T-cell (primary cell): ENCODE results near the gene UPP2. TPM values are rescaled to one million over a fixed set of nuclear protein-coding genes. Genes with fewer than 3 reads are reported as not detected.

ENCODE experiments used
- ATAC-seq, 4 experiments: fragments of 200-7000 bp in 3 of 4; fragments of 150-1000 bp in 1 of 4; cut with Tn5 transposase; replicated peaks in 1 of 4; 1 replicate in 3 of 4; 2 replicates in 1 of 4; pipeline ENCODE4 v1.10.0; 2021; ENCODE audit warnings: moderate library complexity in 3 of 4, mild to moderate bottlenecking in 2 of 4, moderate number of reproducible peaks in 1 of 4
- CTCF ChIA-PET, 2 donors: fragments of 300-600 bp; sonication (Branson Sonifier 250); formaldehyde crosslinking; loops; one replicate each; lab custom pipeline; 2022; ENCODE audit warnings: antibody characterized with exemption in 2 of 2; lab: Charles Lee
- POLR2A ChIA-PET, 2 donors: fragments of 300-600 bp; sonication (Branson Sonifier 250); formaldehyde crosslinking; loops; one replicate each; lab custom pipeline; 2022; ENCODE audit warnings: antibody characterized with exemption in 2 of 2; lab: Charles Lee
- DNase-seq, 35 experiments: peaks; one replicate each; pipeline versions ENCODE4 v3.0.0 to v3.0.0-alpha.2; 2013 to 2023
- H3K27ac ChIP-seq: one replicate; pipeline ENCODE4 v1.5.1; 2013; ENCODE audit warnings: low read length
- H3K27me3 ChIP-seq, 2 experiments: replicated peaks in 1 of 2; 1 replicate in 1 of 2; 2 replicates in 1 of 2; pipeline versions ENCODE4 v1.6.1 to v1.7.0; 2013; ENCODE audit warnings: low read length in 1 of 2, mixed read lengths in 1 of 2; ENCODE audit not compliant: control insufficient read depth in 2 of 2, insufficient read depth in 2 of 2; ENCODE audit errors: extremely low read depth in 1 of 2
- H3K36me3 ChIP-seq, 2 donors: 1 replicate in 1 of 2; 2 replicates in 1 of 2; pipeline versions ENCODE4 v1.6.1 to v1.7.0; 2013; ENCODE audit warnings: low read length in 1 of 2; ENCODE audit not compliant: control insufficient read depth in 2 of 2, insufficient read depth in 1 of 2; ENCODE audit errors: extremely low read depth in 1 of 2
- H3K4me1 ChIP-seq, 2 experiments: 1 replicate in 1 of 2; 2 replicates in 1 of 2; pipeline versions ENCODE4 v1.6.1 to v1.7.0; 2013; ENCODE audit warnings: low read length in 2 of 2, mixed read lengths in 1 of 2; ENCODE audit not compliant: insufficient read depth in 2 of 2, control insufficient read depth in 1 of 2; ENCODE audit errors: extremely low read depth in 1 of 2
- H3K4me3 ChIP-seq, 2 donors: 1 replicate in 1 of 2; 2 replicates in 1 of 2; pipeline versions ENCODE4 v1.5.1 to v1.7.0; 2013; ENCODE audit warnings: mild to moderate bottlenecking in 2 of 2, low read length in 1 of 2, moderate library complexity in 1 of 2; ENCODE audit not compliant: control insufficient read depth in 1 of 2; ENCODE audit errors: extremely low read depth in 1 of 2
- H3K9me3 ChIP-seq: 2 replicates; pipeline ENCODE4 v1.7.0; 2013
- H3K27ac Mint-ChIP-seq, 2 donors: one replicate each; pipeline ENCODE4 v1.8.0; 2020 to 2021; ENCODE audit warnings: mild to moderate bottlenecking in 2 of 2, mixed read lengths in 2 of 2
- H3K27me3 Mint-ChIP-seq, 2 donors: one replicate each; pipeline ENCODE4 v1.8.0; 2021 to 2022; ENCODE audit warnings: mixed read lengths in 2 of 2
- H3K36me3 Mint-ChIP-seq: one replicate; pipeline ENCODE4 v1.8.0; 2021; ENCODE audit warnings: mixed read lengths
- H3K4me1 Mint-ChIP-seq, 3 donors: one replicate each; pipeline ENCODE4 v1.8.0; 2020 to 2022; ENCODE audit warnings: mixed read lengths in 3 of 3, mild to moderate bottlenecking in 1 of 3
- H3K4me3 Mint-ChIP-seq, 3 donors: one replicate each; pipeline ENCODE4 v1.8.0; 2020 to 2022; ENCODE audit warnings: mild to moderate bottlenecking in 3 of 3, mixed read lengths in 3 of 3, moderate library complexity in 3 of 3
- H3K9me3 Mint-ChIP-seq, 3 donors: one replicate each; pipeline ENCODE4 v1.8.0; 2020 to 2022; ENCODE audit warnings: mixed read lengths in 3 of 3
- WGBS: methylation state at CpG from one replicate; pipeline ENCODE4 v1.1.5; 2013; ENCODE audit warnings: missing lambda C conversion rate; ENCODE audit not compliant: insufficient coverage; 5-methylcytosine and 5-hydroxymethylcytosine counted together
- total RNA-seq, 35 experiments: library from RNA in 6 of 35; stranded (reverse) in 6 of 35; fragments of 120-200 nt in 1 of 35; gene quantifications; one replicate each; pipeline versions ENCODE4 v1.2.1 to v1.2.4 and lab custom pipeline; 2013 to 2026

Gene UPP2
- total RNA-seq, 5 donors from 2014 or later (not counting 1 experiment from before 2014, with no cell fraction given) = not detected

DNA sequence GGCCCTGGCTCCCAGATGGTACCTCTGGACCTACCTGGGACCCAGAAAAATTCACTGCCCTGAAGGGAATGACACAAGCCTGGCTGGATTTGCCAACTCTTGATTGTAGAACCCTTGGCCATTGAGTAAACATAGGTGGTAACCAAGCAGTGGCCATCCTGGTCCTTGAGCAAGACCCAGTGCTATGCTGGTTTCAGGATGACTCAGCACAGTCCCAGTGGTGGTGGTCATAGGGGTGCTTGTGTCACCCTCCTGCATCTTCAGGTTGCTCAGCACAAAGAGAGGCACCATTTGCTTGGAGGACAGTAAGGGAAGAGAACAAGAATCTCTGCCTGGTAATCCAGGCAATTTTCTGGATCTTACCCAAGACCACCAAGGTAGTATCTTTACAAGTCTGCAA is 52.9 kb downstream of the UPP2 start:
- H3K36me3 ChIP-seq = no peaks in the 10 kb centered on the region
- ATAC-seq (no peak), DNase-seq (no peak)
- no peak overlapping the region for H3K4me3 ChIP-seq
- no peaks in the 10 kb centered on the region for H3K4me1 Mint-ChIP-seq
- POLR2A ChIA-PET = no interaction called here
- H3K4me1 ChIP-seq = no peaks in the 10 kb centered on the region
- CTCF ChIA-PET = no interaction called here
- H3K27me3 ChIP-seq = peaks cover 0 to 3% of the 10 kb centered on the region in 2 experiments
- H3K27ac ChIP-seq = no peak overlapping the region
- peaks cover 0 to 5% (median 0%) of the 10 kb centered on the region in 3 donors for H3K9me3 Mint-ChIP-seq
- peaks cover 10 to 15% of the 10 kb centered on the region in 2 donors for H3K27me3 Mint-ChIP-seq
- H3K27ac Mint-ChIP-seq = no peak overlapping the region
- H3K9me3 ChIP-seq = no peaks in the 10 kb centered on the region
- no peaks in the 10 kb centered on the region for H3K36me3 Mint-ChIP-seq
- H3K4me3 Mint-ChIP-seq = no peak overlapping the region

DNA sequence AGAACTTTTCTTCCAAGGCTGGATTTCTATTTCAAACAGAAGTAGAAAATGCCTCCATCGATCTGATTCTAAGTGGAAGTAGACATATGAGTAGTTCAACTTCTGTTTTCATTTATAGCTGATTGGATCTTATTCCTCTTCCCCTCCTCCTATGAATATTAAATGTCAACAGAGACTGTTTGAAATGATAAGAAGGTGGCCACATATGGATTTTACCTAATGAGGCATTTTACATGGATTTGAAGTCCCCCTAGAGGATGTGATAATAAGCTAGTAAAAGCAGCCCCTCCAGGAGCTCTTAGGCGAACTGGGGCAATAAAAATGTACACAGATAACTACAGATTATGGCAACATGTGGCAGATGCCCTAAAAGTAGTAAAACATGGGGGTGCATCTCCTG is 71.0 kb downstream of the UPP2 start:
- CTCF ChIA-PET = no interaction called here
- Mint-ChIP-seq H3K4me3 (no peak overlapping the region), H3K27ac (no peak overlapping the region)

DNA sequence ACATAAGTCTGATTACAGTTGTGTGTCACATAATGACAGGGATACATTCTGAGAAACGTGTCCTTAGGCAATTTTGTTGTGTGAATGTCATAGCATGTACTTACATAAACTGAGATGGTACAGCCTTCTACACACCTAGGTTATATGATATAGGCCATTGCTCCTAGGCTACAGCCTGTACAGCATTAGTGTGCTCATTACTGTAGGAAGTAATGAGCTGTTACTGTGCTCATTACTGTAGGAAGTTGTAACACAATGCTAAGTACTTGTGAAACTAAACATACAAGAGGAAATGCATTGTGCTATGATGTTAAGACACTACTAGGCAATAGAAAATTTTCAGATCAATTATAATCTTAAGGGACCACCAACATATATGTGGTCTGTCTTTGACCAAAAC is 72.8 kb downstream of the UPP2 start:
- H3K27me3 Mint-ChIP-seq = peaks cover 19 to 29% of the 10 kb centered on the region in 2 donors
- no peak overlapping the region for H3K4me3 Mint-ChIP-seq
- DNase-seq (no peak), ATAC-seq (no peak)
- H3K9me3 Mint-ChIP-seq = no peaks in the 10 kb centered on the region
- H3K36me3 Mint-ChIP-seq = no peaks in the 10 kb centered on the region
- H3K27ac Mint-ChIP-seq = no peak overlapping the region
- no peaks in the 10 kb centered on the region for H3K4me1 Mint-ChIP-seq
- no peaks in the 10 kb centered on the region for H3K36me3 ChIP-seq
- ChIA-PET CTCF (interaction anchor here (0.6 to 0.7 kb wide), 3 partner anchors 66 to 901 kb away, joined by 3 read pairs; no protein-coding TSS in a partner anchor), POLR2A (no interaction called here)
- no peak overlapping the region for H3K27ac ChIP-seq
- H3K9me3 ChIP-seq = no peaks in the 10 kb centered on the region
- no peak overlapping the region for H3K4me3 ChIP-seq
- WGBS = no CpG with 5 or more reads among the region's 1 CpG
- H3K27me3 ChIP-seq = no peaks in the 10 kb centered on the region
- no peaks in the 10 kb centered on the region for H3K4me1 ChIP-seq

More for the DNA sequence above, 71.0 kb downstream of the UPP2 start:
- H3K36me3 Mint-ChIP-seq = no peaks in the 10 kb centered on the region
- H3K27me3 Mint-ChIP-seq = peaks cover 16 to 24% of the 10 kb centered on the region in 2 donors
- H3K36me3 ChIP-seq = no peaks in the 10 kb centered on the region
- POLR2A ChIA-PET = no interaction called here
- no CpG with 5 or more reads among the region's 2 CpGs for WGBS
- H3K4me1 Mint-ChIP-seq = no peaks in the 10 kb centered on the region
- DNase-seq (no peak), ATAC-seq (no peak)
- H3K4me3 ChIP-seq = no peak overlapping the region
- no peaks in the 10 kb centered on the region for H3K27me3 ChIP-seq
- no peaks in the 10 kb centered on the region for H3K4me1 ChIP-seq
- H3K27ac ChIP-seq = no peak overlapping the region
- no peaks in the 10 kb centered on the region for H3K9me3 ChIP-seq
- H3K9me3 Mint-ChIP-seq = no peaks in the 10 kb centered on the region

DNA sequence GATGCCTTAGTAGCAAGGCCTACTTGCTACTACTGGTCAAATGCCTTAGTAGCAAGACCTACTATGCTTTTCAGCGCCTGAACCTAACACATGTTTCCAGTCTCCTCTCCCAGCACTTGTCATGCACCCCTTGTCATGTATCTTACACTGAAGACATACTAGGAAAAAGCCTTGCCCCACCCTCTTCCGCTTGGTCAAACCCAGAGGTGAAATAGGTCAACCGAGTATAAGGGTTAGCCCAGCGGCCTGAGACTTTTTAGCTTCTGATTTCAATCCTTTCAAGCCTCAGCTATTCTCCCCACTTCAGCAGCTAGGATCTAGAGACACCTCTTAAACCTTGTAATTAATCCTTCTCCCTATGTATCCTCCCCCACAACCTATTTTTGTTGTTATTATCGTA is 73.3 kb downstream of the UPP2 start:
- no peak for DNase-seq
- H3K36me3 ChIP-seq = no peaks in the 10 kb centered on the region
- POLR2A ChIA-PET = no interaction called here
- peaks cover 23 to 29% of the 10 kb centered on the region in 2 donors for H3K27me3 Mint-ChIP-seq
- H3K27me3 ChIP-seq = no peaks in the 10 kb centered on the region
- H3K9me3 Mint-ChIP-seq = no peaks in the 10 kb centered on the region
- H3K27ac Mint-ChIP-seq = no peak overlapping the region
- H3K36me3 Mint-ChIP-seq = no peaks in the 10 kb centered on the region
- no peak for ATAC-seq
- 86% methylated on average over 4 of the region's 5 CpGs for WGBS
- H3K9me3 ChIP-seq = no peaks in the 10 kb centered on the region
- H3K4me3 Mint-ChIP-seq = no peak overlapping the region
- no peak overlapping the region for H3K27ac ChIP-seq
- no peaks in the 10 kb centered on the region for H3K4me1 ChIP-seq
- CTCF ChIA-PET = interaction anchor here (0.6 kb wide), 2 partner anchors 573 to 902 kb away, joined by 3 read pairs; no protein-coding TSS in a partner anchor
- H3K4me3 ChIP-seq = no peak overlapping the region
- H3K4me1 Mint-ChIP-seq = no peaks in the 10 kb centered on the region

DNA sequence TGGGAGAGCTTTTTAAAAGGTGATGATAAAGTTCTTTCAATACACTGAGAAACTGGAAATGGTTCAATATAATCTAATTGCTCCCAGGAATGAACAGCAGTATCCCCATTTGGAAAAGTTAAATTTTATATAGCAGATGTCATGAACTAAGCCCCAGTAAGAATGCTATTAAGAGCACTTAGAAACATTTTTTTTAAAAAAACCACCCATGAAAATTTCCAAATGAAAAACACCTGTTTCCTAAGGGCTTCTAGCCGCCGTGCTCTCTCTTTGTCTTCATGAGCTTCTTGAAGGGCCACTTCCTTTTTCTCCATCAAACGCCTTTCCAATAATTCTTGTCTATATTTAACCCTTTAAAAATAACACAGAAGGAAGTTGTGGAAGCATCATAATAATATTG is 77.0 kb downstream of the UPP2 start:
- CTCF ChIA-PET = interaction anchor here (0.9 to 1.1 kb wide), 2 partner anchors 567 to 576 kb away, joined by 3 to 4 read pairs; no protein-coding TSS in a partner anchor
- Mint-ChIP-seq H3K4me3 (no peak overlapping the region), H3K4me1 (no peaks in the 10 kb centered on the region), H3K36me3 (no peaks in the 10 kb centered on the region), H3K27me3 (peaks cover 36% of the 10 kb centered on the region in 2 donors), H3K27ac (no peak overlapping the region), H3K9me3 (no peaks in the 10 kb centered on the region)
- no peak for DNase-seq
- H3K27me3 ChIP-seq = peaks cover 0 to 4% of the 10 kb centered on the region in 2 experiments
- no peaks in the 10 kb centered on the region for H3K4me1 ChIP-seq
- POLR2A ChIA-PET = no interaction called here
- no CpG with 5 or more reads among the region's 3 CpGs for WGBS
- H3K4me3 ChIP-seq = no peak overlapping the region
- ATAC-seq = no peak
- H3K36me3 ChIP-seq = no peaks in the 10 kb centered on the region
- H3K9me3 ChIP-seq = no peaks in the 10 kb centered on the region
- H3K27ac ChIP-seq = no peak overlapping the region

DNA sequence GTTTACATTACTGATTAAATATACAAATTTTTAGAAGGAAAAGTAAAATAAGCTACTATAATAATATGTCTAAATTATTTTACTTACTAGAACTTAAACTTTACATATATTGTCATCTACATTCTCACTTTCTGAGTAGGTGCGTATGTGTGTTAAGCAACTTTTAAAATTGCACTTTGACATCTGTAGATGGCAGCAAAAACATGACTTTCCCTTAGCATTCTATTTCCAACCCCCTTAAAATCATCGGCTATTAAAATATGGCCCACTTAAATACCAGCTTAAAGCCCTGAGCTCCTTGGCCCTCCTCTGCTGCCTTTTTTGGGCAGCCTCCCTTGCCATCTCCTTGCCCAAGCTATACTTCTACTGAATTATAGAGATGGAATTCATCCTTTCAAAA is 78.0 kb downstream of the UPP2 start:
- peaks cover 34 to 36% of the 10 kb centered on the region in 2 donors for H3K27me3 Mint-ChIP-seq
- CTCF ChIA-PET = interaction anchor here (0.7 to 2.0 kb wide), 5 partner anchors 313 to 575 kb away, joined by 3 to 17 read pairs (median 5); no protein-coding TSS in a partner anchor
- no peak overlapping the region for H3K27ac ChIP-seq
- H3K4me1 Mint-ChIP-seq = no peaks in the 10 kb centered on the region
- H3K4me1 ChIP-seq = no peaks in the 10 kb centered on the region
- peaks cover 0 to 4% of the 10 kb centered on the region in 2 experiments for H3K27me3 ChIP-seq
- POLR2A ChIA-PET = interaction anchor here in 1 of 2 donors (0.6 kb wide), 1 partner anchor 185 kb away, joined by 3 read pairs; no protein-coding TSS in a partner anchor
- ATAC-seq (no peak), DNase-seq (peak in 1 of 35 experiments; percentile 17)
- H3K27ac Mint-ChIP-seq = no peak overlapping the region
- WGBS = 40% methylated on average over 1 of the region's 2 CpGs
- H3K9me3 Mint-ChIP-seq = no peaks in the 10 kb centered on the region
- H3K36me3 ChIP-seq = no peaks in the 10 kb centered on the region
- H3K36me3 Mint-ChIP-seq = no peaks in the 10 kb centered on the region
- no peak overlapping the region for H3K4me3 ChIP-seq
- H3K4me3 Mint-ChIP-seq = no peak overlapping the region
- no peaks in the 10 kb centered on the region for H3K9me3 ChIP-seq
